ENCODE measurements around the gene PHYHD1.

The PHYHD1 gene

DNA sequence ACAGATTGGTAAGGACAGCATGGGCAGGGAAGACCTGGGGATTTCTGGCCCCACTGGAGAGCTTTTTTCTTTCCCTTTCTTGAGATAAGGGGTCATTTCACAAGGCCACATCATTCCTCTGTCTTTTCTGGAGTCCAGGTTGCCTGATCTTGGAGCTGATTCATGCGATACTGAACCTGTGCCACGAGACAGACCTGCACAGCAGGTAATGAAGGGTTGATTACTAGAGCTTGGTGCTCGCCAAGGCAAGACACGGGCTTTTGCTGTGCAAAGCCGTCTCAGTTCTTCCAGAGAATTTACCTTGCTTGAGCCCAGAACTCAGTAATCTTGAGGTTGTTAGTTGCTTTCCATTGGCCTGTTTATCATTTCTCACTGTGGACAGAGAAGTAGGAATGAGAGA, 65.9 kb downstream of the PHYHD1 start:
- no peak for DNase-seq

DNA sequence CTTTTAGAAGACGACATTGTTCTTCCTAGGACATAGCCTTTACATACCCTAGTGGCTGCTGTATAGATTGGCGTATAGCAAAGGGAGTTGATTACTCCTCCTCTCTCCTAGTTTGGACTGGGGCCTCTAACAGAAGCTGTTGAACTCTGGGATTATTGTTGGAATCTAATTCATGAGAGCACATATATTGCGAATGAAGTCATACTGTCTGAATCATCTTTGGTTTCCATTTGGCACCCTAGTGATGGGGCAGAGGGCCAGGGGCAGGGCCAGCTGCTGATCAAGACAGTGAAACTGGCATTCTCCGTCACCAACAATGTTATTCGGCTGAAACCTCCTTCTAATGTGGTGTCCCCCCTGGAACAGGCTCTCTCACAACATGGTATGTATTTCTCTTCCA, 67.0 kb downstream of the PHYHD1 start:
- DNase-seq: no peak

All from RPMI8226 (cell line).